ENCODE measurements around the gene RPL39.
"Not testable (repeated sequence)": the region's sequence is repeated elsewhere in the genome, so short reads cannot be mapped to it uniquely, and the experiment has no call there.

Gene RPL39

DNA sequence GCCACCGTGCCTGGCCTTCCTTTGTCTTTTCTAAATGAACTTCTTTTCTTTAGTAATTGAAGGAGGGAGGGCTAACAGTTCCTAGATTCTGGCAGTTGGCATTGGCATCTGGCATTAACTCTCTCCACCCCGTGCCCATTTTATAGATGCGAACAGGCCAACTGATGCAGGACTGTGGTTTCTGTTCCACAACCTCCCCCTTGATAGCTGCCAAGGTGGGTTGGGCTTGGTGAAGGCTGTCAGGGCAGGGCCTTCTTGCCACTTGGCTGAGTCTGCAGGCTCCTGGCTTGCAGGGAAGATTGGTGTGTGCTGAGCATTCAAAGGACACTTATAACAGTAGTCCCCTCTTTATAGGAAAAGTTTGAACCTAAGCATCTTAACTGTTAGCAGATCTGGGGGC lies 28.7 kb downstream of the RPL39 start:
- no peak for DNase-seq

DNA sequence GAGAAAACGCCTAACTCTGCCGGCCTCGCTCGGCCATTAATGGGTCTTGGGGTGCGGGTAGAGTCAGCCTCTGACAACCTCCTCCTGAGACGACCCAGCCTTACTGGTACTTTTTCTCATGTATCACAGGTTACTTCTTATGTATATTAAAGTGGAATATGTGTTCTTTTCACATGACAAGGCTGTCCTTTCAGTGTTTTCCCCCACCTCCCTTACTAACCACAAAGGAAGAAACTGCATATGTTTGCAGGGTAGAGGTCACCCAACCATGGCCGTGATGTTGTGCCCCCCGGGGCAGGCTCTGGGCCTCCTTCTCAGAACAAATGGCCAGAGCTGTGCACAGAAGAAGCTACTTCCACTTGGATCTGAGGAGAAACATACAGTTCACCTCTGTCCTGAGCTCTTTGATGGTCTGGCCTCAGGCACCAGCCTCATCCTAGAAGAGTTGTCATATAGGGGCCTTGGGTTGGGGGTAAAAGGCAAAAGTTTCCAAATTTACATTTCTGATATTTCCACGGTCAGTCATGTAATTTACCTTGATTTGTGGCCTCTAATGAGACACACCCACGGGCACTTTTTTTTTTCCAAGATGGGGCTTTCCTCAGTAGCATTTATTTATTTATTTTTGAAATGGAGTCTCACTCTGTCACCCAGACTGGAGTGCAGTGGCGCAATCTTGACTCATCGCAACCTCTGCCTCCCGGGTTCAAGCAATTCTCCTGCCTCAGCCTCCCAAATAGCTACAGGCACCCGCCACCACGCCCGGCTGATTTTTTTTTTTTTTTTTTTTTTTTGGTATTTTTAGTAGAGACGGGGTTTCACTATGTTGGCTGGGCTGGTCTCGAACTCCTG lies 31.2 kb downstream of the RPL39 start:
- DNase-seq = no peak

DNA sequence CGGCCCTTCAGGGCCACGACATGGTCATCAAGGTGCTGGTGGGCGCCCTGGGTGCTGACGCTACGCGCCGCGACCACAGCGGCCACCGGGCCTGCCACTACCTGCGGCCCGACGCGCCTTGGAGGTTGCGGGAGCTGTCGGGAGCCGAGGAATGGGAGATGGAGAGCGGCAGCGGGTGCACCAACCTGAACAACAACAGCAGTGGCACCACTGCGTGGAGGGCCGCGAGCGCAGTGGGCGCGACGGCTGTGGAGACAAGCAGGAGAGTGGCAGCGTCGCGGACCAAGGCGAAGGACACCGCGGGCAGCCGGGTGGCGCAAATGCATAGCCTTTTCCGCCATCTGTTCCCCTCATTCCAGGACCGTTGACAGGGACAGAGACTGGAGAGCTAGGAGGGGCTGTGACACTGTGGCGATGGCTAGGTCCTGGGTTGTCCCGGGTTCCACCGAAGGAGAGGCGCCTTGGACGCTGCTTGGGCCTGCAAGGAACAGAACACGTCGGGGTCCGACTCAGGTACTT lies 32.1 kb downstream of the RPL39 start:
- no peak for DNase-seq

DNA sequence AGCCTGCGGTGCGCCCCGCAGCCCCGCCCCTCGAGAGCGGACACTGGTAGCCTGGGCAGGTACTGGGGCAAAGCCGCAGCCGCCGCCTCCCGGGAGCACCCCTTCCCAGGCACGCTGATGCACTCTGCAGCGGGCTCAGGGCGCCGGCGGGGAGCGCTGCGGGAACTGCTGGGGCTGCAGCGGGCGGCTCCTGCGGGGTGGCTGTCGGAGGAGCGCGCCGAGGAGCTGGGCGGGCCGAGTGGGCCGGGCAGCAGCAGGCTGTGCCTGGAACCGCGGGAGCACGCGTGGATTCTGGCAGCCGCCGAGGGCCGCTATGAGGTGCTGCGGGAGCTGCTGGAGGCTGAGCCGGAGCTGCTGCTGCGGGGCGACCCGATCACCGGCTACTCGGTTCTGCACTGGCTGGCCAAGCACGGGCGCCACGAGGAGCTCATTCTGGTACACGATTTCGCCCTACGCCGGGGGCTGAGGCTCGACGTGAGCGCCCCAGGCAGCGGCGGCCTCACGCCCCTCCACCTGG lies 32.6 kb downstream of the RPL39 start:
- no peak for DNase-seq

DNA sequence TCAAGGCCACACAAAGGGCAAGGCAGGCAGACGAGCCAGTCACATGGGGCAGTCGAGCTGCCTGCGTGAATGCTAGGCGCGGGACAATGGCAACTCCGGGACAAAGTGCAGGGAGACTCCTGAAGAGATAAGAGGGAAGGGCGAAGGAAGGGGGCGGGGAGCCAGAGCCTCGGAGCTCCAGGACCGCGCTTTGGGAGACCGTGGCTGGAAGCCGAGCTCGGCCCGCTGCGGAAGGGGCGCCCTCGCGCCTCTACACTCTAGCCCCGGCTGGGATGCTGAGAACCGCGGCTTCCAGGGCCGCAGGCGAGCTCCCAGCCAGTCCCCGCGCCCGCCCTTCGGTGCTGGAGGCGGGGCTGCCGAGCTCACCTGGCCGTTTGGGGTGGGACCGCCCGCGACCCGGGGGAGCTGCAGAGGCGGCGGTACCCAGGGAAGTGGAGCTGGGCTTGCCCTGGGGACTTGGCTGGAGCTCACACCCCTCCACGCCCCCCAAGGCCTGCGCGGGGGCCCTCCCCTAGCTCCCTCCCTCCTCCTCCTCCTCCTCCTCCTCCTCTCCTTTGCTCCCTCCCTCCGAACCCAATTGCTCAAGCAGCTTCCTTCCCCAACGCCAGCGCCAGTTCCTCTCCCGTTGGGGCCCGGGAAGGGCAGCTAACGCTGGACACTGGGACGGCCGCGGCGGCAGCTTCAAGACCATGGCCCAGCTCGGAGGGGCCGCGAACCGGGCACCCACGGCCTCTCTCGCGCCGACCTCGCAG lies 33.3 kb downstream of the RPL39 start, which contains the start of gene SOWAHD:
Gene SOWAHD, plus strand, starts transcription at position 610 of the 752 bp plus-strand sequence. Its CDS starts 80 bp downstream, at position 690.
- DNase-seq = peak; percentile 79

DNA sequence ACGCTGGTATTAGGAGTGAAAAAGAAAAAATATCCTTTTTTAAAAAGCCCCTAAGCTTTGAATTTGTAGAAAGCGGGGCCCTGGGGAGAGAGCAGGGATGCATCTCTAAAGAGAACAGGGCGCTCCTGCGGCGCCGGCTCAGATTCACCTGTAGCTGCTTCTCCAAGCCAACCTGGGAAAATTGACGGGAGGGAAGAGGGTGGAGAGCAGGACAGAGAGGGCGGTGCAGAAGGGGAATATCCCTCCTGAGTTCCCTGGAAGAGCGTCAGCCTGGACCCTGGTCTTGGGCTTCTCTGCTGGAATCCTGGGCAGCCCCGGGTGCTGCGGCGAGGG lies 33.8 kb downstream of the RPL39 start:
- no peak for DNase-seq

DNA sequence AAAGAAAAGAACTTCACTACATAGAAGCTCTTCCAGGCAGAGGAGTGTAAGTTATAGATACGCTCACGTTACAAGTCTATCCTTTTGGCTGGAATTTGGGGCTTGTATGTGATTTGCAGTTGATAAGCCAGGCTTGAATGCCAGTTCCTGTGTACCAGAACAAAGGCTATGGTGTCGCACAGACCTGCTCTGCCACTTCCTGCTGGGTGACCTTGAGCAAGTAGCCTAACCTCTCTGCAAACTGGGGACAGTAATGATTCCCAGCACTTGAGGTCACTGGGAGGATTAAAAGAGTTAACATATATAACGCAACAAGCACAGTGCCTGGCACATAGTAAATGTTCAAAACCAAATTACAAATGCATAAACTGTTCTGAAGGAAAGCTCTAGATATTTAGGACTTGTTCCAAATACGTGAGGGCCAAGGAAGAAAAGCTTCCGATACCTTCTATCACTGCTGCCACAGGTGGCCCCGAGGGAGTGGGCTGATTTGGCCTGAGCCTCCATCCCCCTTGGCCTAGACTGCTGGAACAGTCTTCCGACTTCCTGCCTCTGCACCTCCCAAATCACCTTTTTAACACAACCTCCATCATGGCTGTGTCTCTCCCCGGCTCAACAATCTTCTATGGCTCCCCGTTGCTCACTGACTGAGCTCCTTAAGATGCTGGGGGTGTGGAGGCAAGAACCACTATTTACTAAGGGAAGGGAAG lies 34.3 kb downstream of the RPL39 start:
- DNase-seq = no peak

DNA sequence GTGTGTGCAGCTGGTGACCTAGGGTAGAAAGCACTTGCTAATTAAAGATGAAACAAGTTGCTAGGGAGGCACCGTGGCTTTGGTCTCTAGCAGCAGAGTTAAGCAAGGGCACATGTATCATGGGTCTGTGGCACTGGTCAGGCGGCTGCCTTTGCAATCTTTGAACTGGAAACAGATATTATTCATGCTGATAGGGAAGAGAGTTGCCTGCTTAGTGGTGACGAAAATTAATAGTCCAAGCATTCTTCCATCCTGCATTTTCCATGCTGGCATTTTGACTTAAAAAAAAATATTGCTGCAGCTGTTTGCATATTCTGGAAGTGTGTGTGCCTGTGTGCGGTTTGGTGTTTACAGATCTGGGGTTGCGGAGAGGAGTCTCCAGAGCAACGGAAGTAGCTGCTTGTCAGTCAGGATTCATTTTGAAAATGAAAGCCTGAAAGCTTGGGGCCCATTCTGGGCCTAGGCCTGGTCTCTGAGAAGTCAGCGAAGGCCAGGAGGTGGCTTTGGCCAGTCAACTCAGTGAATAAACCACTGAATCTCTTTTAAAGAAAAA lies 35.4 kb downstream of the RPL39 start:
- DNase-seq = no peak

DNA sequence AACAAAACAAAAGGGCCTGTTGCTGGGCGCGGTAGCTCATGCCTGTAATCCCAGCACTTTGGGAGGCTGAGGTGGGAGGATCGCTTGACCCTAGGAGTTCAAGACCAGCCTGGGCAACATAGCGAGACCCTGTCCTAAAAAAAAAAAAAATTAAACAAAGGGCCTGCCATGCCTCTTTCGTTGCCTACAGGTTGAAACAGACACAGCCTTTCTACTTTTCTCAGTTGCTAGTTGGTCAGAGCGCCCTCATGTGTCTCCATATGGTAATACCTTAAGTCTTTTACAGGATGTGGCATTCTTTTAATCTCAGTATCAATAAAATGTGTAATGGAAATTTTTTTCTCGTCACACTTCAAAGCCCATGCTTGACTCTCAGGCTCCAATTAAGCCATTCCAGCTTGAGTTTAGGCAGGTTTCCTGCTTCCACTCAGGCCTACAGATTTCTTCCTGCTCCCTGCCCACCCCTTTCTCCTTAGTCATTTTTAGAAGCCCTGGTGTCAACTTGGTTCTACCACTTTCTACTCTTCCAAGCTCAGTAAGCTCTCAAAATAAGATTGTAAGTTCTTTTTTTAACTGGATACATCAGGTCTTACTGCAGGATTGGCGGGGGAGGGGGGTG lies 37.7 kb downstream of the RPL39 start:
- DNase-seq = no peak

DNA sequence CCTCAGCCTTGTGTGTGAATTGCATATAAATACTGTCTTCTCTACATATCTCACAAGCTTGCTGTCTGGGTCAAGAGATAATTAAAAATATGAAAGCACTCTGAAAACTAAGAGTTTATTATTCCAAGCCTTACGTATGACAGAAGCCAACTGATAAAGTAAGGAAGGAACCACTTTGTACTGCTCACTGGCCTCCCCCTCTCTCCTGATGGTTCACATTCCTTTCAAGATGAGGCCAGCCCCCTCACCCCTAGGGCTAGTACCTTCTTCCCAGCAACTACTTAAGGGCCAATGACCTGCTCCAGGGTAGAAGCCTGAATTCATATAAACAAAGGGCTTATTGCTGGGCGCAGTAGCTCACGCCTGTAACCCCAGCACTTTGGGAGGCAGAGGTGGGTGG lies 38.4 kb downstream of the RPL39 start:
- DNase-seq = peak; percentile 79

DNA sequence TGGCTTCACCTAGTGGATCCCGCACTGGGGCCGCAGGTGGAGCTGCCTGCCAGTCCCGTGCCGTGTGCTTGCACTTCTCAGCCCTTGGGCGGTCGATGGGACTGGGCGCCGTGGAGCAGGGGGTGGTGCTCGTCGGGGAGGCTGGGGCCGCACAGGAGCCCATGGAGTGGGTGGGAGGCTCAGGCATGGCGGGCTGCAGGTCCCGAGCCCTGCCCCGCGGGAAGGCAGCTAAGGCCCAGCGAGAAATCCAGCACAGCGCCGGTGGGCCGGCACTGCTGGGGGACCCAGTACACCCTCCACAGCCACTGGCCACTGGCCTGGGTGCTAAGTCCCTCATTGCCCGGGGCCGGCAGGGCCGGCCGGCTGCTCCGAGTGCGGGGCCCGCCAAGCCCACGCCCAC lies 40.7 kb downstream of the RPL39 start:
- not testable (repeated sequence) for DNase-seq

DNA sequence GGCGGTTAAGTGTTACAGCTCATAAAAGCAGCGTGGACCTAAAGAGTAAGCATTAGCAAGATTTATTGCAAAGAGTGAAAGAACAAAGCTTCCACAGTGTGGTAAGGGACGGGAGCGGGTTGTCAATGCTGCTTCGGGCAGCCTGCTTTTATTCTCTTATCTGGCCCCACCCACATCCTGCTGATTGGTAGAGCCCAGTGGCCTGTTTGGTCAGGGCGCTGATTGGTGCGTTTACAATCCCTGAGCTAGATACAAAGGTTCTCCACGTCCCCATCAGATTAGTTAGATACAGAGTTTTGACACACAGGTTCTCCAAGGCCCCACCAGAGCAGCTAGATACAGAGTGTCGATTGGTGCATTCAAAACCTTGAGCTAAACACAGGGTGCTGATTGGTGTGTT lies 41.3 kb downstream of the RPL39 start:
- DNase-seq = not testable (repeated sequence)

DNA sequence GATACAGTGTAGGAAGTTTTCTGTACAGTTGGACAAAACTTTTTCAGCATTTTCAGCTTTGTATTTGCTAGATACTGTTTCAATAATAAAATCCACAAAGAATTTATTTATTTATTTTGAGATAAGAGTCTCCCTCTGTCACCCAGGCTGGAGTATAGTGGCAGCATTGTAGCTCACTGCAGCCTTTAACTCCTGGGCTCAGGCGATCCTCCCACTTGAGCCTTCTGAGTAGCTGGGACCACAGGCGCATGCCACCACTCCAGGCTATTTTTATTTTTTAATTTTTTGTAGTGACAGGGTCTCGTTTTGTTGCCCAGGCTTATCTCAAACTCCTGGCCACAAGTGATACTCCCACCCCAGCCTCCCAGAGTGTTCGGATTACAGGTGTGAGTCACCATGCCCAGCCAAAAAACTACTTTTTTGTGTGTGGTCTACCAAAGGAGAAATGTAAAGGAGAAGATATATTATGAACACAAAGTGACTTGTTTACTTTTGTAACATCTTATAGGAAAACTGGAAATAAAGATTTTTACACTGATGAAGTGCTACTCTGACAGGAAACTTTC lies 46.1 kb downstream of the RPL39 start:
- no peak for DNase-seq

DNA sequence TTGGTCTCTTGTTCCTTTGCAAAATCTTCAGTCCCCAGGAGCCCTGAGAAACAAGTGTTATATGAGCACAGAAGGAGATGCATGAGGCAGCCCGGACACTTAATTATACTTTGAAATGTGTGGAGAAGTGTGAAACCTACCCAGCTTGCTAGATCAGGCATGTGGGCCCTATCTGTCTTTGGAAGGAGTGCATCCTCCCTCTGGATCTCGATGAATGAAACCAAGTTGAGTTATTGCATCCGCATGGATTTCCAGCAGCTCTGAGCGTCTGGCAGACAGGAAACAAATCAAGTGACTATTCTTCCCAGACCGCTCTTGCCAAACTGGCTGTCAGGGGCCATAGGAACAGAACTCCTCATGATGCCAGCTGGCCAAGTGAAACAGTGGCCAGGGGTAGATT lies 52.7 kb downstream of the RPL39 start:
- DNase-seq = no peak
